GM19395 (cell line): ENCODE data around the gene STRA8.
"Not testable (repeated sequence)": the region's sequence is repeated elsewhere in the genome, so short reads cannot be mapped to it uniquely, and the experiment has no call there.

ENCODE experiments used
- ATAC-seq: cut with Tn5 transposase; IDR thresholded peaks from one replicate; pipeline ENCODE4 v1.9.1; 2021; ENCODE audit warnings: mild to moderate bottlenecking, moderate library complexity; ENCODE audit not compliant: unreplicated experiment

The STRA8 gene

GRCh38 chr7:135204341-135204749 is 29.3 kb upstream of the STRA8 start:
- ATAC-seq, result no peak

GRCh38 chr7:135204876-135205275 is 28.8 kb upstream of the STRA8 start:
- no peak for ATAC-seq

- ATAC-seq, result no peak
These were observed 27.8 kb upstream of the STRA8 start for GRCh38 chr7:135205850-135206249.

GRCh38 chr7:135206941-135207391 is 26.7 kb upstream of the STRA8 start:
- peak; percentile 39 for ATAC-seq

- peak; percentile 29 for ATAC-seq
These were observed 26.1 kb upstream of the STRA8 start for GRCh38 chr7:135207406-135208101.

GRCh38 chr7:135208102-135208793 is 25.4 kb upstream of the STRA8 start:
- ATAC-seq, result no peak

GRCh38 chr7:135209225-135209834 is 24.3 kb upstream of the STRA8 start:
- no peak for ATAC-seq

- peak; percentile 4 for ATAC-seq
These were observed 22.8 kb upstream of the STRA8 start for GRCh38 chr7:135210888-135211178.

GRCh38 chr7:135211179-135211945 is 22.3 kb upstream of the STRA8 start, which contains the start of gene WDR91:
TSS of gene WDR91 (minus strand) at chr7:135211526. CDS start at chr7:135211502, 24 bp downstream.
- ATAC-seq, result peak; percentile 78

GRCh38 chr7:135211946-135212685 is 21.5 kb upstream of the STRA8 start:
- peak; percentile 36 for ATAC-seq

GRCh38 chr7:135213831-135214230 is 19.8 kb upstream of the STRA8 start:
- ATAC-seq, result no peak

GRCh38 chr7:135215180-135215579 is 18.5 kb upstream of the STRA8 start:
- no peak for ATAC-seq

GRCh38 chr7:135215698-135216097 is 17.9 kb upstream of the STRA8 start:
- ATAC-seq, result no peak

- no peak for ATAC-seq
These were observed 15.8 kb upstream of the STRA8 start for GRCh38 chr7:135217645-135218509.

- ATAC-seq, result no peak
These were observed 9.6 kb upstream of the STRA8 start for GRCh38 chr7:135224027-135224426.

GRCh38 chr7:135231686-135232085 is 2.0 kb upstream of the STRA8 start:
- no peak for ATAC-seq

GRCh38 chr7:135232087-135232486 is 1.6 kb upstream of the STRA8 start:
- no peak for ATAC-seq

GRCh38 chr7:135232720-135233119 is 918 bp upstream of the STRA8 start:
- ATAC-seq, result no peak

GRCh38 chr7:135234095-135234494 is 457 bp downstream of the STRA8 start:
- not testable (repeated sequence) for ATAC-seq

- no peak for ATAC-seq
These were observed 1.1 kb downstream of the STRA8 start for GRCh38 chr7:135234727-135235126.
